Breast epithelium (tissue), 3 donors: Measurements from ENCODE around the gene ANKRD23.

Experiments
- POLR2A ChIP-seq: fragments of 450-650 bp; IDR thresholded peaks from one replicate; pipeline ENCODE4 v1.6.1; 2016; ENCODE audit warnings: antibody characterized with exemption, mild to moderate bottlenecking, moderate library complexity
- POLR2AphosphoS5 ChIP-seq, 3 donors: sonication (generic); formaldehyde crosslinking; IDR thresholded peaks; one replicate each; pipeline ENCODE4 v1.6.1; 2017; ENCODE audit warnings: antibody characterized with exemption in 3 of 3
- TF ChIP-seq, protein P1 (sequence below), 3 donors: fragments of 450-650 bp; IDR thresholded peaks; one replicate each; pipeline ENCODE4 v1.5.1; 2016 to 2017; ENCODE audit warnings: antibody characterized with exemption in 3 of 3, mild to moderate bottlenecking in 3 of 3, moderate library complexity in 3 of 3

DNA sequence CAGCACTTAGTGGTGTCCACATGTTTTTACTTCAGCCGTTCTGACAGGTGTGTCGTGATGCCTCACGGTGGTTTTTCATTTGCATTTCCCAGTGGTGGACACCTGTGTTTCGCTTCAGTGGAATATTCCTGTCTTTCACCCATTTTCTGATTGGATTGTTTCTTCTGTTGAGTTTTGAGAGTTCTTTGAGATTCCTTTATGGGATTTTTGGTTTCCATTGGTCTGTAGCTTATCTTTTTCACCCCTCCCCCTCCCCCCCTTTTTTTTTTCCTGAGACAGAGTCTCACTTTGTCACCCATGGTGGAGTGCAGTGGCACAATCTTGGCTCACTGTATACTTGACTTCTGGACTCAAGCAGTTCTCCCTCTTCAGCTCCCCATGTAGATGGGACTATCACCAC, 8.0 kb downstream of the ANKRD23 start:
- TF ChIP-seq POLR2A, result no peak
- TF ChIP-seq, protein P1, sequence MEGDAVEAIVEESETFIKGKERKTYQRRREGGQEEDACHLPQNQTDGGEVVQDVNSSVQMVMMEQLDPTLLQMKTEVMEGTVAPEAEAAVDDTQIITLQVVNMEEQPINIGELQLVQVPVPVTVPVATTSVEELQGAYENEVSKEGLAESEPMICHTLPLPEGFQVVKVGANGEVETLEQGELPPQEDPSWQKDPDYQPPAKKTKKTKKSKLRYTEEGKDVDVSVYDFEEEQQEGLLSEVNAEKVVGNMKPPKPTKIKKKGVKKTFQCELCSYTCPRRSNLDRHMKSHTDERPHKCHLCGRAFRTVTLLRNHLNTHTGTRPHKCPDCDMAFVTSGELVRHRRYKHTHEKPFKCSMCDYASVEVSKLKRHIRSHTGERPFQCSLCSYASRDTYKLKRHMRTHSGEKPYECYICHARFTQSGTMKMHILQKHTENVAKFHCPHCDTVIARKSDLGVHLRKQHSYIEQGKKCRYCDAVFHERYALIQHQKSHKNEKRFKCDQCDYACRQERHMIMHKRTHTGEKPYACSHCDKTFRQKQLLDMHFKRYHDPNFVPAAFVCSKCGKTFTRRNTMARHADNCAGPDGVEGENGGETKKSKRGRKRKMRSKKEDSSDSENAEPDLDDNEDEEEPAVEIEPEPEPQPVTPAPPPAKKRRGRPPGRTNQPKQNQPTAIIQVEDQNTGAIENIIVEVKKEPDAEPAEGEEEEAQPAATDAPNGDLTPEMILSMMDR (IDR thresholded peaks at IDR 0.05), result no peak
- no peak for TF ChIP-seq POLR2AphosphoS5 (IDR thresholded peaks at IDR 0.05)
